Gastrocnemius medialis (tissue), 4 donors: ENCODE results near the gene SH3GL2. TPM values are rescaled to one million over a fixed set of nuclear protein-coding genes. Genes with fewer than 3 reads are reported as not detected.

Experiments
- ATAC-seq, 2 donors: fragments of 150-250 bp; one replicate each; pipeline ENCODE4 v1.9.1; 2016
- DNase-seq, 2 donors: peaks; one replicate each; pipeline ENCODE4 v3.0.0-alpha.2; 2019
- H3K27ac ChIP-seq, 4 donors: fragments of 200-600 bp; sonication (generic); 1 replicate in 1 of 4; 2 replicates in 3 of 4; pipeline ENCODE4 v1.5.1; 2016 to 2018; ENCODE audit warnings: mild to moderate bottlenecking in 2 of 4, moderate library complexity in 1 of 4
- H3K27me3 ChIP-seq, 3 donors: fragments of 200-600 bp; sonication (generic) in 2 of 3; 1 replicate in 1 of 3; 2 replicates in 2 of 3; pipeline versions ENCODE4 v1.5.1 to v1.6.0; 2016 to 2019; ENCODE audit warnings: mild to moderate bottlenecking in 1 of 3, moderate library complexity in 1 of 3
- H3K36me3 ChIP-seq, 2 donors: fragments of 200-600 bp; sonication (generic) in 1 of 2; one replicate each; pipeline ENCODE4 v1.5.1; 2017 to 2018
- H3K4me1 ChIP-seq, 2 donors: fragments of 200-600 bp; sonication (generic) in 1 of 2; one replicate each; pipeline ENCODE4 v1.5.1; 2016 to 2017; ENCODE audit warnings: mild to moderate bottlenecking in 2 of 2
- H3K4me3 ChIP-seq, 4 donors: fragments of 200-600 bp; sonication (generic) in 3 of 4; 1 replicate in 1 of 4; 2 replicates in 3 of 4; pipeline ENCODE4 v1.5.1; 2016 to 2019; ENCODE audit warnings: mild to moderate bottlenecking in 2 of 4
- H3K9me3 ChIP-seq, 3 donors: fragments of 200-600 bp; sonication (generic) in 2 of 3; 1 replicate in 1 of 3; 2 replicates in 2 of 3; pipeline ENCODE4 v1.5.1; 2016 to 2019
- CTCF ChIP-seq, 5 experiments: fragments of 450-650 bp in 3 of 5; fragments of 200-600 bp in 2 of 5; sonication (generic) in 2 of 5; IDR thresholded peaks in 4 of 5; conservative IDR thresholded peaks in 1 of 5; 1 replicate in 4 of 5; 2 replicates in 1 of 5; pipeline ENCODE4 v1.5.1; 2016 to 2019; ENCODE audit warnings: antibody characterized with exemption in 5 of 5, mild to moderate bottlenecking in 3 of 5, moderate library complexity in 3 of 5
- POLR2A ChIP-seq, 2 donors: fragments of 450-650 bp; IDR thresholded peaks; one replicate each; pipeline ENCODE4 v1.6.1; 2017; ENCODE audit warnings: antibody characterized with exemption in 2 of 2, mild to moderate bottlenecking in 2 of 2, moderate library complexity in 2 of 2
- in situ Hi-C, 4 donors: fragments of 200-750 bp; cut with MboI; loops; one replicate each; pipeline versions ENCODE4 v1.15.0 to v1.8.0; 2017; ENCODE audit warnings: low sequenced_read_pairs in 4 of 4
- intact Hi-C: fragments of 100-400 bp; cut with DNase I; formaldehyde crosslinking; loops from one replicate; pipeline ENCODE4 v1.15.1; 2023; ENCODE audit warnings: low total_unique reads
- total RNA-seq, 4 donors: library from RNA; depleted of rRNA; stranded (reverse); fragments of >200 nt; gene quantifications; one replicate each; pipeline versions ENCODE4 v1.1.0 to v1.2.3, GENCODE V29; 2016

SH3GL2 gene
- total RNA-seq, 4 donors from 2014 or later: not detected

DNA sequence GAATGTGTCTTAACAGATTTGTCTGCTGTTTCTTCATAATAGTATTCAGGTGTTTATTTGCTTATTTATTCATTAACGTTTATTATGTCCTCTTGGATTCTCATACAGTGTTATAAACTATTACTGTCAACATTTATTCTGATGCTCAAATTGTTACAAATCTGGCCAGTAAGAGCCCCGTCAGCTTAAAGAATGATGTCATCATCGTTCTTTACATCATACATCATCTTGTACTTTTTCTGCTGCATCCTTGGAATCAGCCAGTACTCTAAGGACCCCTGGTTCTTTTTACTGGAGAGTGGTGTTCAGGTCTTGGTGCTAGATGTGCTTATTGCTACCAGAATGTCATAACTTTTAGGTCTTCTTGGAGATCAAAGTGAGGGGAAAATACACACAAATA is 86.6 kb downstream of the SH3GL2 start:
- in situ Hi-C loops: no loop called here

DNA sequence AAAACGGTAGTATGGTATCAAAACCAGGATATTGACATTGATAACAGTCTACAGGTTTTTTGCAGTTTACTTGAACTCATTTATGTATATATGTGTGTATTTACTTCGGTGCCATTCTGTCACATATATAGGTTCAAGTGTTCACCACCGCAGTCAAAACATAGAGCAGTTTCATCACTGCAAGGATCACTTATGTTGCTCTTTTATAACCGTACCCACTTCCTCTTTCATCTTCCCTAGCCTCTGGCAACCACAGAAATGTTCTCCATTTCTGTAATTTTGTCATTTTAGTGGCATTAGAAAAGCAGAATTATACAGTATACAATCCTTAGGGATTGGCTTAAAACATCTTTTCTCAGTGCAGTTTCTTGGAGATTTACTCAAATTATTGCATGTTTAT is 90.3 kb downstream of the SH3GL2 start:
- no peaks in the 10 kb centered on the region for H3K4me1 ChIP-seq
- no peak for TF ChIP-seq CTCF (IDR thresholded peaks at IDR 0.05 in 4 of 5, conservative IDR thresholded peaks at IDR 0.05 in 1 of 5)
- no peak for TF ChIP-seq POLR2A (IDR thresholded peaks at IDR 0.05)
- H3K4me3 ChIP-seq: no peak overlapping the region
- no peak overlapping the region for H3K27ac ChIP-seq
- H3K36me3 ChIP-seq: no peaks in the 10 kb centered on the region
- ATAC-seq: no peak
- DNase-seq: no peak
- no peaks in the 10 kb centered on the region for H3K9me3 ChIP-seq
- no peaks in the 10 kb centered on the region for H3K27me3 ChIP-seq
- intact Hi-C loops: no loop called here
- in situ Hi-C loops: no loop called here

More for the DNA sequence above, 86.6 kb downstream of the SH3GL2 start:
- no peaks in the 10 kb centered on the region for H3K27me3 ChIP-seq
- no peak for DNase-seq
- H3K36me3 ChIP-seq: no peaks in the 10 kb centered on the region
- TF ChIP-seq CTCF (IDR thresholded peaks at IDR 0.05 in 4 of 5, conservative IDR thresholded peaks at IDR 0.05 in 1 of 5) (no peak), POLR2A (IDR thresholded peaks at IDR 0.05) (no peak)
- no peaks in the 10 kb centered on the region for H3K4me1 ChIP-seq
- H3K4me3 ChIP-seq: no peak overlapping the region
- no peak for ATAC-seq
- H3K27ac ChIP-seq: no peak overlapping the region
- intact Hi-C loops: no loop called here
- no peaks in the 10 kb centered on the region for H3K9me3 ChIP-seq

DNA sequence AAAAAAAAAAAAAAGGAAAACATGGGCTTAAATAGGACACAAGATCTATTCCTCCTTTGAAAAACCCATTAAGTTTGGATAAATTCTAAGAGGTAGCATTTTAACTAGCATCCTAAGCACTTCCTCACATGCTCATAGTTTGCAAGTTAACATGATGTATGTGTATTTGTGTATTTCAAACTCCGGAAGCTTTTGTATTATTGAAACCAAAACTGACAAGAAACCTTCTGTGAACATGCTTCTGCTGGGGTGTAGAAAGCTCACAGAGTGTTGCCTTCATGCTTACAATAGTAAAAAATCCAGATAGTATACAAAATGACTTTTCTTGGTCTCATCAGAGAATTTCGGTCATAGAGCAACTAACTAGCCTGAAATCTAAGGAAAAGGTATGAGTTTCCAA is 103.8 kb downstream of the SH3GL2 start:
- Histone ChIP-seq H3K9me3 (no peaks in the 10 kb centered on the region), H3K27me3 (no peaks in the 10 kb centered on the region), H3K4me3 (no peak overlapping the region), H3K27ac (no peak overlapping the region), H3K36me3 (no peaks in the 10 kb centered on the region), H3K4me1 (no peaks in the 10 kb centered on the region)
- ATAC-seq: no peak
- no peak for DNase-seq
- intact Hi-C loops (no loop called here), in situ Hi-C loops (no loop called here)
- TF ChIP-seq POLR2A (IDR thresholded peaks at IDR 0.05) (no peak), CTCF (IDR thresholded peaks at IDR 0.05 in 4 of 5, conservative IDR thresholded peaks at IDR 0.05 in 1 of 5) (no peak)

GRCh38 chr9:17688834-17689233 is 110.0 kb downstream of the SH3GL2 start:
- Histone ChIP-seq H3K9me3 (no peaks in the 10 kb centered on the region), H3K27ac (no peak overlapping the region), H3K4me1 (no peaks in the 10 kb centered on the region), H3K4me3 (no peak overlapping the region), H3K27me3 (no peaks in the 10 kb centered on the region), H3K36me3 (no peaks in the 10 kb centered on the region)
- intact Hi-C loops: no loop called here
- in situ Hi-C loops: no loop called here
- no peak for TF ChIP-seq POLR2A (IDR thresholded peaks at IDR 0.05)
- TF ChIP-seq CTCF (IDR thresholded peaks at IDR 0.05 in 4 of 5, conservative IDR thresholded peaks at IDR 0.05 in 1 of 5): no peak
- DNase-seq: no peak
- no peak for ATAC-seq

DNA sequence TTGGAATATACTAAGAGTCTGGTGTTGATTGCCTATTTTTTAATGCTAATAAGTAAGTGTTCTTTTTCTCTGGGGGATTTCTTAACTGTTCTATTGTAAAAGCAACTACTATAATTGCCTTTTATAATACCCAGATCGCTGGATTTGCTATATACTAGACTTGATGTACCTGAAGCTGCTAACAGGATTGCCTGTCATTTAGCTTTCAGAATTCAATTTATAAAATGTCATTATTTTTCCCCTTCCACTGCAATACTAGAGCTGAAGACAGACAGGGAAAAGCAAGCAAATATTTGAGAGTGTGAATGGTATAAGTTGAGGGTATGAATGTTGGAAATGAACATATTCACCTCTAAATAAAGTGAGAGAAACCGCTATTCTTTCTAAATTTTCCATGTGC is 115.5 kb downstream of the SH3GL2 start:
- intact Hi-C loops (no loop called here), in situ Hi-C loops (no loop called here)
- H3K36me3 ChIP-seq: no peaks in the 10 kb centered on the region
- DNase-seq (no peak), ATAC-seq (no peak)
- TF ChIP-seq CTCF (IDR thresholded peaks at IDR 0.05 in 4 of 5, conservative IDR thresholded peaks at IDR 0.05 in 1 of 5) (no peak), POLR2A (IDR thresholded peaks at IDR 0.05) (no peak)
- H3K4me3 ChIP-seq: no peak overlapping the region
- H3K27me3 ChIP-seq: no peaks in the 10 kb centered on the region
- no peaks in the 10 kb centered on the region for H3K4me1 ChIP-seq
- H3K27ac ChIP-seq: no peak overlapping the region
- H3K9me3 ChIP-seq: no peaks in the 10 kb centered on the region
